Endothelial cell of umbilical vein (primary cell): Measurements from ENCODE around the gene SPINT4.

Experiments used
- POLR2A ChIP-seq: IDR thresholded peaks from 2 replicates; pipeline ENCODE4 v1.6.1; 2012; ENCODE audit warnings: low read depth, mild to moderate bottlenecking, control low read depth, low read length
- TF ChIP-seq, protein P1 (sequence below): IDR thresholded peaks from 2 replicates; pipeline ENCODE4 v1.6.1; 2011; ENCODE audit not compliant: insufficient read depth, insufficient read length
- TF ChIP-seq, protein P2 (sequence below), 2 donors: IDR thresholded peaks; 1 replicate in 1 of 2; 2 replicates in 1 of 2; pipeline ENCODE4 v1.5.1; 2011; ENCODE audit warnings: low read length in 2 of 2, mild to moderate bottlenecking in 2 of 2, moderate library complexity in 2 of 2, control low read depth in 1 of 2, inconsistent platforms in 1 of 2, low read depth in 1 of 2; ENCODE audit not compliant: insufficient read depth in 1 of 2; ENCODE audit errors: extremely low read depth in 1 of 2

DNA sequence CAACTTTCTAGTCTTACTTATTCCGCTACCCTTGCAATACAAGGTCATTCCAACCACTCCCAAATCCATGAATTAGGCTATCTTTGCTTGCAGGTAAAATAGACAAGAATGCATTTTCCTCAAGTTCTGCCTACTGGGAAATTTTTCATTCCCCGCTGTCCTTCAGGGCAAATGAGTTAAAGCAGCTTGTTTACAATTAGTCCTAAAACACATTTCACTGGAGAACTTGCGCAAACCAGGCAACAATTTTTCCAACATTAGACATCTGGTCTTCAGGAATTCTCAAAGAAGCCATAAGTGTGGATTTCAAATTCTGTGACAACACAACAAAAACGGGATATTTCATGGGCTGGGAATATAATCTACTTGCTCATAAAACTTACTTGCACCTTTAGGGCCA is 20.4 kb downstream of the SPINT4 start:
- TF ChIP-seq, protein P1, sequence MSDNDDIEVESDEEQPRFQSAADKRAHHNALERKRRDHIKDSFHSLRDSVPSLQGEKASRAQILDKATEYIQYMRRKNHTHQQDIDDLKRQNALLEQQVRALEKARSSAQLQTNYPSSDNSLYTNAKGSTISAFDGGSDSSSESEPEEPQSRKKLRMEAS: no peak
- no peak for TF ChIP-seq POLR2A
- TF ChIP-seq, protein P2, sequence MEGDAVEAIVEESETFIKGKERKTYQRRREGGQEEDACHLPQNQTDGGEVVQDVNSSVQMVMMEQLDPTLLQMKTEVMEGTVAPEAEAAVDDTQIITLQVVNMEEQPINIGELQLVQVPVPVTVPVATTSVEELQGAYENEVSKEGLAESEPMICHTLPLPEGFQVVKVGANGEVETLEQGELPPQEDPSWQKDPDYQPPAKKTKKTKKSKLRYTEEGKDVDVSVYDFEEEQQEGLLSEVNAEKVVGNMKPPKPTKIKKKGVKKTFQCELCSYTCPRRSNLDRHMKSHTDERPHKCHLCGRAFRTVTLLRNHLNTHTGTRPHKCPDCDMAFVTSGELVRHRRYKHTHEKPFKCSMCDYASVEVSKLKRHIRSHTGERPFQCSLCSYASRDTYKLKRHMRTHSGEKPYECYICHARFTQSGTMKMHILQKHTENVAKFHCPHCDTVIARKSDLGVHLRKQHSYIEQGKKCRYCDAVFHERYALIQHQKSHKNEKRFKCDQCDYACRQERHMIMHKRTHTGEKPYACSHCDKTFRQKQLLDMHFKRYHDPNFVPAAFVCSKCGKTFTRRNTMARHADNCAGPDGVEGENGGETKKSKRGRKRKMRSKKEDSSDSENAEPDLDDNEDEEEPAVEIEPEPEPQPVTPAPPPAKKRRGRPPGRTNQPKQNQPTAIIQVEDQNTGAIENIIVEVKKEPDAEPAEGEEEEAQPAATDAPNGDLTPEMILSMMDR (IDR thresholded peaks at IDR 0.05; ENCODE audit: extremely low read depth in 1 of 2, insufficient read depth in 1 of 2, low read depth in 1 of 2, low read length in 2 of 2): no peak
